H1 (cell line): ENCODE results near the gene GRM8. TPM values are rescaled to one million over a fixed set of nuclear protein-coding genes. Genes with fewer than 3 reads are reported as not detected.

Source experiments
- CTCF ChIA-PET: fragments of 300-600 bp; sonication (Branson Sonifier 250); formaldehyde crosslinking; loops from one replicate; lab custom pipeline; 2021; ENCODE audit not compliant: partially characterized antibody; lab: Charles Lee
- POLR2A ChIA-PET: fragments of 300-600 bp; sonication (Branson Sonifier 250); formaldehyde crosslinking; loops from one replicate; lab custom pipeline; 2021; ENCODE audit warnings: inconsistent platforms; ENCODE audit not compliant: partially characterized antibody; lab: Charles Lee
- DNase-seq, 2 experiments: peaks; one replicate each; pipeline versions ENCODE4 v3.0.0 to v3.0.0-alpha.2; 2010 to 2022; ENCODE audit warnings: low spot score in 2 of 2, low read depth in 1 of 2, mixed read lengths in 1 of 2
- FAIRE-seq: peaks from 2 replicates; lab custom pipeline; 2011; peaks lifted over from hg19 to GRCh38; lab: Jason Lieb, UNC
- H2AFZ ChIP-seq: 2 replicates; pipeline ENCODE4 v1.8.1; 2012; ENCODE audit warnings: low read length, inconsistent platforms
- H2AK5ac ChIP-seq: 2 replicates; pipeline ENCODE4 v1.6.1; 2013; ENCODE audit warnings: low read depth, low read length
- H2BK120ac ChIP-seq: replicated peaks from 2 replicates; pipeline ENCODE3; 2013; ENCODE audit warnings: low read depth, low read length, inconsistent platforms
- H2BK12ac ChIP-seq: 2 replicates; pipeline ENCODE4 v1.6.1; 2013; ENCODE audit warnings: low read depth, low read length
- H2BK15ac ChIP-seq: 2 replicates; pipeline ENCODE4 v1.6.1; 2013; ENCODE audit warnings: low read length
- H2BK20ac ChIP-seq: 2 replicates; pipeline ENCODE4 v1.6.1; 2013; ENCODE audit warnings: low read length
- H2BK5ac ChIP-seq: 2 replicates; pipeline ENCODE4 v1.6.1; 2013; ENCODE audit warnings: low read depth, low read length
- H3K14ac ChIP-seq: 2 replicates; pipeline ENCODE4 v1.6.1; 2013; ENCODE audit warnings: inconsistent platforms; ENCODE audit not compliant: insufficient read length
- H3K18ac ChIP-seq: 2 replicates; pipeline ENCODE4 v1.6.1; 2013; ENCODE audit warnings: low read length; ENCODE audit errors: extremely low read depth
- H3K23ac ChIP-seq: 2 replicates; pipeline ENCODE4 v1.6.1; 2013; ENCODE audit warnings: inconsistent platforms; ENCODE audit not compliant: insufficient read length
- H3K23me2 ChIP-seq: 2 replicates; pipeline ENCODE4 v1.6.1; 2013; ENCODE audit warnings: low read depth, low read length
- H3K27ac ChIP-seq: 2 replicates; pipeline ENCODE4 v1.6.1; 2011; ENCODE audit warnings: low read depth, low read length, inconsistent platforms
- H3K27me3 ChIP-seq, 4 experiments: replicated peaks in 1 of 4; 1 replicate in 1 of 4; 2 replicates in 3 of 4; pipeline versions ENCODE4 v1.6.1 to v1.8.1; 2011 to 2013; ENCODE audit warnings: low read length in 3 of 4, mild to moderate bottlenecking in 3 of 4, inconsistent platforms in 2 of 4, mixed read lengths in 2 of 4, moderate library complexity in 1 of 4; ENCODE audit not compliant: control insufficient read depth in 3 of 4, insufficient read depth in 3 of 4; ENCODE audit errors: extremely low read depth in 1 of 4
- H3K36me3 ChIP-seq, 4 experiments: 2 replicates each; pipeline versions ENCODE4 v1.6.1 to v1.8.1; 2011 to 2013; ENCODE audit warnings: mild to moderate bottlenecking in 4 of 4, low read length in 3 of 4, moderate library complexity in 2 of 4, control low read depth in 1 of 4, inconsistent platforms in 1 of 4; ENCODE audit not compliant: insufficient read depth in 4 of 4, control insufficient read depth in 2 of 4
- H3K4ac ChIP-seq: replicated peaks from 2 replicates; pipeline ENCODE3; 2013; ENCODE audit warnings: low read length, low read depth, mixed read lengths, inconsistent platforms; ENCODE audit not compliant: insufficient read length
- H3K4me1 ChIP-seq, 4 experiments: replicated peaks in 1 of 4; 1 replicate in 1 of 4; 2 replicates in 3 of 4; pipeline versions ENCODE4 v1.6.1 to v1.8.1; 2011 to 2013; ENCODE audit warnings: low read length in 3 of 4, inconsistent platforms in 2 of 4, mixed read lengths in 1 of 4; ENCODE audit not compliant: insufficient read depth in 4 of 4, control insufficient read depth in 3 of 4
- H3K4me2 ChIP-seq, 2 experiments: 2 replicates each; pipeline versions ENCODE4 v1.6.1 to v1.8.1; 2011 to 2013; ENCODE audit warnings: low read depth in 2 of 2, low read length in 2 of 2, control low read depth in 1 of 2, inconsistent platforms in 1 of 2, mild to moderate bottlenecking in 1 of 2; ENCODE audit not compliant: insufficient read depth in 1 of 2
- H3K4me3 ChIP-seq, 4 experiments: fragments of 200-600, 300-600 bp in 1 of 4; sonication (generic), shearing (Covaris generic), sonication (Bioruptor Twin) in 1 of 4; 2 replicates each; pipeline versions ENCODE4 v1.5.1 to v1.8.1; 2011 to 2016; ENCODE audit warnings: low read length in 4 of 4, low read depth in 3 of 4, control low read depth in 2 of 4, inconsistent platforms in 2 of 4, mild to moderate bottlenecking in 2 of 4, mixed read lengths in 1 of 4, moderate library complexity in 1 of 4; ENCODE audit not compliant: insufficient read depth in 2 of 4; ENCODE audit errors: extremely low read depth in 1 of 4
- H3K56ac ChIP-seq: replicated peaks from 2 replicates; pipeline ENCODE3; 2013; ENCODE audit warnings: low read depth, mild to moderate bottlenecking, mixed read lengths, low read length, inconsistent platforms; ENCODE audit not compliant: insufficient read length
- H3K79me1 ChIP-seq: 2 replicates; pipeline ENCODE4 v1.6.1; 2013; ENCODE audit warnings: low read depth, low read length, control low read depth
- H3K79me2 ChIP-seq, 2 experiments: 2 replicates each; pipeline versions ENCODE4 v1.6.1 to v1.8.1; 2012 to 2013; ENCODE audit warnings: low read length in 2 of 2, mild to moderate bottlenecking in 2 of 2, inconsistent platforms in 1 of 2; ENCODE audit not compliant: insufficient read depth in 2 of 2, control insufficient read depth in 1 of 2
- H3K9ac ChIP-seq, 4 experiments: replicated peaks in 1 of 4; 1 replicate in 1 of 4; 2 replicates in 3 of 4; pipeline versions ENCODE4 v1.6.1 to v1.8.1; 2011 to 2013; ENCODE audit warnings: low read depth in 3 of 4, low read length in 3 of 4, control low read depth in 2 of 4, mild to moderate bottlenecking in 2 of 4, moderate library complexity in 2 of 4, inconsistent platforms in 1 of 4; ENCODE audit errors: extremely low read depth in 1 of 4
- H3K9me3 ChIP-seq, 2 experiments: 2 replicates each; pipeline versions ENCODE4 v1.6.1 to v1.8.1; 2012 to 2013; ENCODE audit warnings: mild to moderate bottlenecking in 2 of 2, moderate library complexity in 2 of 2, control low read depth in 1 of 2, inconsistent platforms in 1 of 2, low read depth in 1 of 2, low read length in 1 of 2, mixed read lengths in 1 of 2; ENCODE audit not compliant: insufficient read depth in 2 of 2
- H4K20me1 ChIP-seq, 2 experiments: replicated peaks in 1 of 2; 2 replicates each; pipeline versions ENCODE3 to v1.8.1; 2011 to 2013; ENCODE audit warnings: inconsistent platforms in 2 of 2, low read length in 2 of 2, mild to moderate bottlenecking in 1 of 2; ENCODE audit not compliant: insufficient read depth in 2 of 2, control insufficient read depth in 1 of 2
- H4K5ac ChIP-seq: 2 replicates; pipeline ENCODE4 v1.6.1; 2013; ENCODE audit warnings: low read length, low read depth, mixed read lengths, inconsistent platforms; ENCODE audit not compliant: insufficient read length
- H4K8ac ChIP-seq: 2 replicates; pipeline ENCODE4 v1.8.0; 2013; ENCODE audit warnings: mild to moderate bottlenecking, moderate library complexity, low read length, inconsistent platforms; ENCODE audit not compliant: insufficient read depth; ENCODE audit errors: extremely low read depth
- H4K91ac ChIP-seq: replicated peaks from 2 replicates; pipeline ENCODE3; 2013; ENCODE audit warnings: low read length, mixed read lengths, inconsistent platforms; ENCODE audit not compliant: insufficient read length
- CBX5 ChIP-seq: fragments of 300-800, 300-1000 bp; sonication (generic); IDR thresholded peaks from 2 replicates; pipeline ENCODE4 v1.7.1; 2016; ENCODE audit warnings: antibody characterized with exemption, low read length, low read depth
- CBX8 ChIP-seq: fragments of 300-800, 300-1000 bp; sonication (generic); IDR thresholded peaks from 2 replicates; pipeline ENCODE4 v1.7.1; 2016; ENCODE audit warnings: low read depth, low read length, borderline replicate concordance
- CEBPB ChIP-seq: IDR thresholded peaks from 2 replicates; pipeline ENCODE4 v1.6.1; 2012; ENCODE audit warnings: low read depth, low read length
- CHD1 ChIP-seq: IDR thresholded peaks from 2 replicates; pipeline ENCODE4 v1.6.1; 2012; ENCODE audit warnings: low read depth, low read length, improper control_type of control experiment
- MAFK ChIP-seq: IDR thresholded peaks from 2 replicates; pipeline ENCODE4 v1.6.1; 2012; ENCODE audit warnings: low read depth, mild to moderate bottlenecking, improper control_type of control experiment, low read length
- NRF1 ChIP-seq: IDR thresholded peaks from 2 replicates; pipeline ENCODE4 v1.6.1; 2011; ENCODE audit warnings: mild to moderate bottlenecking, low read depth, low read length, improper control_type of control experiment
- POLR2A ChIP-seq, 2 experiments: IDR thresholded peaks; 1 replicate in 1 of 2; 2 replicates in 1 of 2; pipeline ENCODE4 v1.6.1; 2011; ENCODE audit warnings: low read depth in 2 of 2, low read length in 2 of 2, mild to moderate bottlenecking in 2 of 2; ENCODE audit errors: control extremely low read depth in 1 of 2
- POLR2AphosphoS5 ChIP-seq: IDR thresholded peaks from 2 replicates; pipeline ENCODE4 v1.6.1; 2011; ENCODE audit warnings: low read depth, low read length
- RAD21 ChIP-seq, 2 experiments: IDR thresholded peaks in 1 of 2; conservative IDR thresholded peaks in 1 of 2; 2 replicates each; pipeline ENCODE4 v1.6.1; 2011; ENCODE audit warnings: low read depth in 2 of 2, low read length in 2 of 2, improper control_type of control experiment in 1 of 2, inconsistent platforms in 1 of 2, mild to moderate bottlenecking in 1 of 2, moderate library complexity in 1 of 2
- RBBP5 ChIP-seq: IDR thresholded peaks from 2 replicates; pipeline ENCODE4 v1.7.1; 2012; ENCODE audit warnings: low read depth, mild to moderate bottlenecking, inconsistent platforms, low read length, moderate library complexity, borderline replicate concordance
- RXRA ChIP-seq: IDR thresholded peaks from 2 replicates; pipeline ENCODE4 v1.6.1; 2011; ENCODE audit warnings: low read depth, mild to moderate bottlenecking, low read length, moderate library complexity; ENCODE audit not compliant: insufficient read depth
- SIN3A ChIP-seq, 2 experiments: IDR thresholded peaks in 1 of 2; conservative IDR thresholded peaks in 1 of 2; 2 replicates each; pipeline ENCODE4 v1.6.1; 2011 to 2012; ENCODE audit warnings: low read length in 2 of 2, improper control_type of control experiment in 1 of 2, low read depth in 1 of 2, mild to moderate bottlenecking in 1 of 2
- SP1 ChIP-seq: IDR thresholded peaks from 2 replicates; pipeline ENCODE4 v1.6.1; 2011; ENCODE audit warnings: low read depth, low read length
- SRF ChIP-seq: IDR thresholded peaks from 2 replicates; pipeline ENCODE4 v1.6.1; 2011; ENCODE audit warnings: mild to moderate bottlenecking, low read depth, low read length, moderate library complexity
- SUZ12 ChIP-seq: fragments of 200-600 bp; sonication (generic); IDR thresholded peaks from 2 replicates; pipeline ENCODE4 v1.6.1; 2012; ENCODE audit warnings: mild to moderate bottlenecking, inconsistent platforms, low read length, moderate library complexity, mixed read lengths
- ZNF274 ChIP-seq: IDR thresholded peaks from 2 replicates; pipeline ENCODE4 v1.7.0; 2012; ENCODE audit warnings: low read length, borderline replicate concordance; ENCODE audit errors: extremely low read depth
- WGBS, 2 experiments: shearing (Covaris generic) in 1 of 2; methylation state at CpG; one replicate each; pipeline versions ENCODE4 v1.1.6 to v1.1.7; 2013 to 2015; ENCODE audit warnings: low lambda C conversion rate in 2 of 2, mixed read lengths in 2 of 2, inconsistent platforms in 1 of 2, low coverage in 1 of 2, missing lambda C conversion rate in 1 of 2; ENCODE audit not compliant: insufficient replicate concordance in 2 of 2, insufficient coverage in 1 of 2, insufficient read length in 1 of 2; ENCODE audit errors: extremely low coverage in 1 of 2, missing lambda C conversion rate in 1 of 2; 5-methylcytosine and 5-hydroxymethylcytosine counted together
- polyA plus RNA-seq, 7 experiments: library from polyadenylated mRNA; depleted of rRNA in 3 of 7; stranded (reverse) in 5 of 7; unstranded in 2 of 7; fragments of >200 nt in 5 of 7; fragments of 200-250 nt in 2 of 7; gene quantifications; 1 replicate in 5 of 7; 2 replicates in 1 of 7; 4 replicates in 1 of 7; pipeline versions ENCODE4 v1.2.1 to v1.2.3, GENCODE V29; 2011 to 2013; ENCODE audit warnings: missing spikeins in 2 of 7, mixed read lengths in 2 of 7
- total RNA-seq: library from RNA; stranded (reverse); fragmentation: NEBNext Ultra II Directional; extraction: Animal tissue kit (Norgen Biotek cat#: 25700); gene quantifications from 2 replicates; pipeline ENCODE4 v1.2.1, GENCODE V29; 2021

Gene GRM8
- total and polyA plus RNA-seq, 2 of the 8 experiments (the other 6 are each of a cell fraction or from before 2014, with no cell fraction given), result 2.6 to 2.8 TPM

DNA sequence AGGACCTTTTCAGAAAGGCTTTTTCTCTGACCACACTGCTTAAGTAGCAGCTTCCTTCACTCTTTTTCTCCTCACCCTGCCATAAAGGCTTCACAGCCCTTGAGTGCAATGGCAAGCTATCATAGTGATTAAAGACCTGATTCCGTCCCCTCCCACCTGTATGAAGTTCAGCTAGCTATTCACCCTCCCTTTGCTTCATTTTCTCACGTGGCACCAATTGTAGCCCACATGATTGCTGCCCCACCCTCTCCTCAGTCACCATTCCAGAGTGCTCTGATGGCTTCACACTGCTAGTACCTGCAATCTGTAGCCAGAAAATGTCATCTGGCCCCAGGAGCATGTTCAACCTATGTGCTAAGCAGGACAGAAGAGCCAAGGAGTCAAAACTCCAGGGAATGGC, 523.8 kb downstream of the GRM8 start:
- H3K27ac ChIP-seq, result no peak overlapping the region
- TF ChIP-seq CBX5 (no peak), CEBPB (no peak), SRF (no peak), MAFK (no peak), CHD1 (no peak), SP1 (no peak), ZNF274 (no peak), RXRA (no peak), SUZ12 (no peak), NRF1 (no peak), POLR2AphosphoS5 (no peak), CBX8 (no peak), RAD21 (IDR thresholded peaks at IDR 0.05 in 1 of 2, conservative IDR thresholded peaks at IDR 0.05 in 1 of 2; ENCODE audit: low read depth in 2 of 2, low read length in 2 of 2) (no peak), SIN3A (conservative IDR thresholded peaks at IDR 0.05 in 1 of 2, IDR thresholded peaks at IDR 0.05 in 1 of 2; ENCODE audit: low read depth in 1 of 2, low read length in 2 of 2) (no peak), POLR2A (IDR thresholded peaks at IDR 0.05; ENCODE audit: control extremely low read depth in 1 of 2, low read depth in 2 of 2, low read length in 2 of 2) (no peak), RBBP5 (no peak)

More for the DNA sequence above, 523.8 kb downstream of the GRM8 start:
- ChIA-PET CTCF (no interaction called here), POLR2A (no interaction called here)
- Histone ChIP-seq H3K36me3 (no peaks in the 10 kb centered on the region), H2BK15ac (no peak overlapping the region), H3K23ac (no peak overlapping the region), H3K9ac (no peak overlapping the region), H2AK5ac (no peak overlapping the region), H4K20me1 (no peaks in the 10 kb centered on the region), H3K18ac (no peak overlapping the region), H2BK20ac (no peak overlapping the region), H2BK120ac (no peak overlapping the region), H3K4me2 (no peak overlapping the region), H3K27me3 (no peaks in the 10 kb centered on the region), H2BK5ac (no peak overlapping the region), H3K4ac (no peak overlapping the region), H3K4me1 (peaks cover 0 to 5% (median 1%) of the 10 kb centered on the region in 4 experiments; a peak in 3 of 7 replicates), H4K91ac (no peak overlapping the region), H3K9me3 (no peaks in the 10 kb centered on the region; a peak in 1 of 4 replicates), H3K79me2 (no peaks in the 10 kb centered on the region), H3K23me2 (no peaks in the 10 kb centered on the region), H4K8ac (no peak overlapping the region), H3K4me3 (no peak overlapping the region), H3K14ac (no peak overlapping the region), H2AFZ (no peak overlapping the region), H3K79me1 (no peaks in the 10 kb centered on the region), H4K5ac (no peak overlapping the region), H2BK12ac (no peak overlapping the region), H3K56ac (no peak overlapping the region)
- no peak for DNase-seq
- no peak for FAIRE-seq
- WGBS, 2 experiments, result 86% methylated on average over 2 of the region's 2 CpGs; no CpG with 5 or more reads in 1 of the 2 experiments
